ENCODE measurements around the gene KAZN.

KAZN gene

GRCh38 chr1:14626869-14627607 lies 28.6 kb downstream of the KAZN start:
- H3K4me3 ChIP-seq (ENCODE audit: insufficient read depth in 1 of 2, low read depth in 1 of 2, low read length in 2 of 2) = no peak overlapping the region
- H2BK12ac ChIP-seq (ENCODE audit: low read length in 2 of 2) = no peak overlapping the region
- H3K14ac ChIP-seq (ENCODE audit: low read length in 2 of 2) = no peak overlapping the region
- H3K4ac ChIP-seq (ENCODE audit: low read depth in 1 of 2, low read length in 2 of 2) = no peak overlapping the region
- H3K27me3 ChIP-seq (ENCODE audit: control insufficient read depth in 1 of 2, insufficient read depth in 1 of 2, low read length in 2 of 2) = no peaks in the 10 kb centered on the region
- H2BK120ac ChIP-seq (ENCODE audit: low read depth, low read length) = no peak overlapping the region
- H3K4me2 ChIP-seq (ENCODE audit: low read length, poor library complexity, severe bottlenecking) = no peak overlapping the region
- peak; percentile 19 for DNase-seq
- no peaks in the 10 kb centered on the region for H3K79me1 ChIP-seq (replicated peaks; ENCODE audit: low read length, poor library complexity, severe bottlenecking)
- H2AK5ac ChIP-seq (ENCODE audit: low read length, severe bottlenecking) = no peak overlapping the region
- no peak overlapping the region for H2BK15ac ChIP-seq (ENCODE audit: low read depth, poor library complexity, severe bottlenecking)
- no peaks in the 10 kb centered on the region for H3K4me1 ChIP-seq (ENCODE audit: control insufficient read depth, insufficient read depth, low read depth, low read length)
- no peak overlapping the region for H3K23ac ChIP-seq (ENCODE audit: low read length in 2 of 2)
- no peak overlapping the region for H4K8ac ChIP-seq (ENCODE audit: low read length)
- no peak overlapping the region for H3K18ac ChIP-seq (ENCODE audit: low read depth in 1 of 2, low read length in 2 of 2)
- no peak overlapping the region for H2BK5ac ChIP-seq (ENCODE audit: low read depth, low read length, poor library complexity, severe bottlenecking)
- no peaks in the 10 kb centered on the region for H3K9me3 ChIP-seq (ENCODE audit: control insufficient read depth, low read length)
- no peaks in the 10 kb centered on the region for H3K36me3 ChIP-seq (ENCODE audit: control insufficient read depth in 1 of 2, insufficient read depth in 2 of 2, low read depth in 1 of 2, low read length in 2 of 2)
- H4K91ac ChIP-seq (ENCODE audit: low read length) = no peak overlapping the region
- peak overlapping the region; percentile 49 for H3K9ac ChIP-seq (ENCODE audit: low read length)
- no peak overlapping the region for H3K27ac ChIP-seq (ENCODE audit: low read length, poor library complexity, severe bottlenecking)
- no peak overlapping the region for H2AFZ ChIP-seq (ENCODE audit: low read depth, low read length)
- WGBS = 30% methylated on average over 11 of the region's 11 CpGs

DNA sequence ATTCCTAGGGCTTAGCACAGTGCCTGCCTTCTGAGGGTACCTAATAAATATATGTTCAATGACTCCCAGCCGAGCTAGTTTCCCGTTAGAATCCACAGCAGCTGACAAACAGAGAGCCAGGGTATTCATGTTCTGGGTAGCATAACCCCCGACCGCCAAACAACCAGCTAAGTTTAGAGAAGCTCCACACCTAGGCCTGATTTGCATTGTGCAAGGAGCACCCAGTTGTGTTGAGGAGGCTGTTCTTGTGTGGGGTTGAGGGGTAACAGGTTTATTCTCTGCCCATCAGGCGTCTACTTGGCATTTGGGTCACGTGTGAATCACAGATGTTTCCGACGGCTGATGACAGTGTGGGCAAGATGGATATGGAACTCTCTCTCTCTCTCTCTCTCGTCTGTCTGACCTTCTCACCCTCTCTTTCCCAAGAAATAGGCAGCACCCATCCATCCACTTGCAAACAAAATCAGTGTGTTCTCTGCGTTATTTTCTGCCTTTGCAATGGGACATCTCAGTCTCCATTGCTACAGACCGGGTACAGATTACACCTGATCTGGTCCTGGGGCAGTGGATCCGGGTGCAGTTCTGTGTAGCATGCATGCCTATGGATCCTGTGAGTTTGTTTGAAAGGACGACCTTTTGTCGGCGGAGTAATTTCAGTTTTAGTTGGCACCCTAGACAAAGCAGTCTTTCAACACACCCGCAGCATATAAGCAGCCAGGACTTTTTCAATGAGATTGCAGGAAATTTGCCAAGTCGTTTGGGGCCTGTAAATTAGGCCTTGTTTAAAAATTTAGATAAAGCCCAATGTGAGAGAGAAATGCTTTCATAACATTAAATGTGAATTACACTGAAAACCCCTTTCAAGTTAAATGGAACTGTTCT lies 29.4 kb downstream of the KAZN start:
- Histone ChIP-seq H4K8ac (ENCODE audit: low read length) (no peak overlapping the region), H3K4me3 (ENCODE audit: insufficient read depth in 1 of 2, low read depth in 1 of 2, low read length in 2 of 2) (no peak overlapping the region), H2BK12ac (ENCODE audit: low read length in 2 of 2) (no peak overlapping the region), H3K18ac (ENCODE audit: low read depth in 1 of 2, low read length in 2 of 2) (no peak overlapping the region), H2BK120ac (ENCODE audit: low read depth, low read length) (no peak overlapping the region), H3K4me2 (ENCODE audit: low read length, poor library complexity, severe bottlenecking) (no peak overlapping the region), H4K91ac (ENCODE audit: low read length) (no peak overlapping the region), H3K27ac (ENCODE audit: low read length, poor library complexity, severe bottlenecking) (no peak overlapping the region), H3K9me3 (ENCODE audit: control insufficient read depth, low read length) (no peaks in the 10 kb centered on the region), H2BK5ac (ENCODE audit: low read depth, low read length, poor library complexity, severe bottlenecking) (no peak overlapping the region), H2AK5ac (ENCODE audit: low read length, severe bottlenecking) (no peak overlapping the region), H3K9ac (ENCODE audit: low read length) (peak overlapping the region; percentile 49), H2AFZ (ENCODE audit: low read depth, low read length) (no peak overlapping the region), H3K23ac (ENCODE audit: low read length in 2 of 2) (no peak overlapping the region), H3K4me1 (ENCODE audit: control insufficient read depth, insufficient read depth, low read depth, low read length) (no peaks in the 10 kb centered on the region), H3K14ac (ENCODE audit: low read length in 2 of 2) (no peak overlapping the region), H3K79me1 (replicated peaks; ENCODE audit: low read length, poor library complexity, severe bottlenecking) (no peaks in the 10 kb centered on the region), H3K4ac (ENCODE audit: low read depth in 1 of 2, low read length in 2 of 2) (no peak overlapping the region), H2BK15ac (ENCODE audit: low read depth, poor library complexity, severe bottlenecking) (no peak overlapping the region), H3K27me3 (ENCODE audit: control insufficient read depth in 1 of 2, insufficient read depth in 1 of 2, low read length in 2 of 2) (no peaks in the 10 kb centered on the region), H3K36me3 (ENCODE audit: control insufficient read depth in 1 of 2, insufficient read depth in 2 of 2, low read depth in 1 of 2, low read length in 2 of 2) (no peaks in the 10 kb centered on the region)
- no peak for DNase-seq
- WGBS = 65% methylated on average over 17 of the region's 17 CpGs

DNA sequence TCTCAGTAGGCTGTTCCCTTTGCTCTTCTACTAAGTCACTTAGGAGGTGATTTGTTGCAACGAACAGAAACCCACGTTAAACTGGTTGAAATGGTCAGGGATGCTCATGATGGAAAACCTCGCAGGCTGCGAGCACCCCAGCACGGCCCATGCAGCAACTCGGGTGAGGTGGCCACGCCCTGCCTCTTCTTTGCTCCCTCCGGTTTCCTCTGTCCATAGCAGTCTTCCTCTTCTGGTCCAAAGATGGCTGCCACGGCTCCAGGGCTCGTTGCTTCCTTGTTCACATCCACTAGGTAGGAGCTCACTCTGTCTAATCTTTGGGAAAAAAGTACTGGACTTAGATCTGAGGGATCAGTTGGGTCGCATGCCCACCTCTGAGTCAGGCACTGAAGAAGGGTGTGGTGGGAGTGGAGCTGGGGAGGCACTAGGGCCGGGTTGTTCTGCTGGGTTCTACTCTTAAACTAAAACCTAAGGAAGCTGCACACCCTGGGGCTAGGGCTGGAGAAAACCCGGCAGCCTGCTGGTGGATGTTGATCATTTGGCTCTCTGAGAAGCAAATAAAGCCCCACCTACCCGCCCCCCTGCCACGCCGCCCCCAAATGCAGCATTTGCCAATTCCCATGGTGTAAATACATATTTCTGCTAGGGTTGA lies 31.0 kb downstream of the KAZN start:
- H3K27ac ChIP-seq (ENCODE audit: low read length, poor library complexity, severe bottlenecking) = no peak overlapping the region
- no peak overlapping the region for H2BK15ac ChIP-seq (ENCODE audit: low read depth, poor library complexity, severe bottlenecking)
- H3K4ac ChIP-seq (ENCODE audit: low read depth in 1 of 2, low read length in 2 of 2) = no peak overlapping the region
- no peak overlapping the region for H2BK120ac ChIP-seq (ENCODE audit: low read depth, low read length)
- H3K14ac ChIP-seq (ENCODE audit: low read length in 2 of 2) = no peak overlapping the region
- no peaks in the 10 kb centered on the region for H3K4me1 ChIP-seq (ENCODE audit: control insufficient read depth, insufficient read depth, low read depth, low read length)
- H3K79me1 ChIP-seq (replicated peaks; ENCODE audit: low read length, poor library complexity, severe bottlenecking) = no peaks in the 10 kb centered on the region
- H2AK5ac ChIP-seq (ENCODE audit: low read length, severe bottlenecking) = no peak overlapping the region
- DNase-seq = no peak
- no peak overlapping the region for H4K8ac ChIP-seq (ENCODE audit: low read length)
- no peak overlapping the region for H3K23ac ChIP-seq (ENCODE audit: low read length in 2 of 2)
- H2BK5ac ChIP-seq (ENCODE audit: low read depth, low read length, poor library complexity, severe bottlenecking) = no peak overlapping the region
- no peak overlapping the region for H3K4me3 ChIP-seq (ENCODE audit: insufficient read depth in 1 of 2, low read depth in 1 of 2, low read length in 2 of 2)
- H2AFZ ChIP-seq (ENCODE audit: low read depth, low read length) = no peak overlapping the region
- no peak overlapping the region for H3K9ac ChIP-seq (ENCODE audit: low read length)
- no peaks in the 10 kb centered on the region for H3K27me3 ChIP-seq (ENCODE audit: control insufficient read depth in 1 of 2, insufficient read depth in 1 of 2, low read length in 2 of 2)
- WGBS = 94% methylated on average over 14 of the region's 16 CpGs
- no peak overlapping the region for H4K91ac ChIP-seq (ENCODE audit: low read length)
- no peak overlapping the region for H3K18ac ChIP-seq (ENCODE audit: low read depth in 1 of 2, low read length in 2 of 2)
- H3K9me3 ChIP-seq (ENCODE audit: control insufficient read depth, low read length) = no peaks in the 10 kb centered on the region
- no peak overlapping the region for H2BK12ac ChIP-seq (ENCODE audit: low read length in 2 of 2)
- H3K36me3 ChIP-seq (ENCODE audit: control insufficient read depth in 1 of 2, insufficient read depth in 2 of 2, low read depth in 1 of 2, low read length in 2 of 2) = no peaks in the 10 kb centered on the region
- no peak overlapping the region for H3K4me2 ChIP-seq (ENCODE audit: low read length, poor library complexity, severe bottlenecking)

DNA sequence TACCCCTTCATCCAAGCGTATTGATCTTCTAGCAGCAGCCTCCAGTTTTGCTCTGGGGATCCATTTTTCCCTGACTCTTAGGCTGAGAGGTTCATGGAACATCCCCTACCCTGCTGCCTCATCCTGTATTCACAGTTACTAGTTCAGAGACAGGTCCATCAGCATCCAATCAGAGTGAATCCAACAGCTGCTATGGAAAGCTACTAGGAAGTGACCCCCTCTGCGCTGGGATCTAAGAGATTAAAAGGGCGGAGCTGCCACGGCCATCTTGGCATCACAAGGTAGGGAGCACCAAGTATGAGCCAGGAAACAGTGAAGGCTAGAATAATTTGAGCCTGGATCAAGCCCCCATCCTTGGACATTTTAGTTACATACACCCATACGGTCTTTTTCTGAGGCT lies 32.5 kb downstream of the KAZN start:
- Histone ChIP-seq H2BK12ac (ENCODE audit: low read length in 2 of 2) (no peak overlapping the region), H2BK5ac (ENCODE audit: low read depth, low read length, poor library complexity, severe bottlenecking) (no peak overlapping the region), H3K27ac (ENCODE audit: low read length, poor library complexity, severe bottlenecking) (no peak overlapping the region), H3K9me3 (ENCODE audit: control insufficient read depth, low read length) (no peaks in the 10 kb centered on the region), H3K79me1 (replicated peaks; ENCODE audit: low read length, poor library complexity, severe bottlenecking) (no peaks in the 10 kb centered on the region), H3K4ac (ENCODE audit: low read depth in 1 of 2, low read length in 2 of 2) (no peak overlapping the region), H3K18ac (ENCODE audit: low read depth in 1 of 2, low read length in 2 of 2) (no peak overlapping the region), H3K4me1 (ENCODE audit: control insufficient read depth, insufficient read depth, low read depth, low read length) (no peaks in the 10 kb centered on the region), H2BK120ac (ENCODE audit: low read depth, low read length) (no peak overlapping the region), H3K9ac (ENCODE audit: low read length) (no peak overlapping the region), H3K36me3 (ENCODE audit: control insufficient read depth in 1 of 2, insufficient read depth in 2 of 2, low read depth in 1 of 2, low read length in 2 of 2) (no peaks in the 10 kb centered on the region), H2AK5ac (ENCODE audit: low read length, severe bottlenecking) (no peak overlapping the region), H3K27me3 (ENCODE audit: control insufficient read depth in 1 of 2, insufficient read depth in 1 of 2, low read length in 2 of 2) (no peaks in the 10 kb centered on the region), H2BK15ac (ENCODE audit: low read depth, poor library complexity, severe bottlenecking) (no peak overlapping the region), H4K8ac (ENCODE audit: low read length) (no peak overlapping the region), H2AFZ (ENCODE audit: low read depth, low read length) (no peak overlapping the region), H3K4me2 (ENCODE audit: low read length, poor library complexity, severe bottlenecking) (no peak overlapping the region), H3K14ac (ENCODE audit: low read length in 2 of 2) (no peak overlapping the region), H4K91ac (ENCODE audit: low read length) (no peak overlapping the region), H3K23ac (ENCODE audit: low read length in 2 of 2) (no peak overlapping the region), H3K4me3 (ENCODE audit: insufficient read depth in 1 of 2, low read depth in 1 of 2, low read length in 2 of 2) (no peak overlapping the region)
- no peak for DNase-seq
- WGBS = 97% methylated on average over 5 of the region's 5 CpGs
